Body of pancreas (tissue), 4 donors: ENCODE measurements around the gene CDK17. TPM values are rescaled to one million over a fixed set of nuclear protein-coding genes. Genes with fewer than 3 reads are reported as not detected.

Source experiments
- ATAC-seq: fragments of 150-250 bp; one replicate; pipeline ENCODE4 v1.9.1; 2016
- DNase-seq, 4 donors: peaks; one replicate each; pipeline ENCODE4 v3.0.0-alpha.2; 2019
- H3K27ac ChIP-seq, 4 donors: fragments of 200-600 bp; sonication (generic); 1 replicate in 3 of 4; 2 replicates in 1 of 4; pipeline versions ENCODE4 v1.5.1 to v1.6.1; 2016 to 2019; ENCODE audit warnings: mild to moderate bottlenecking in 1 of 4, mixed read lengths in 1 of 4, moderate library complexity in 1 of 4
- H3K27me3 ChIP-seq, 2 donors: fragments of 200-600 bp; sonication (generic); one replicate each; pipeline ENCODE4 v1.6.0; 2016; ENCODE audit warnings: mild to moderate bottlenecking in 1 of 2
- H3K36me3 ChIP-seq, 2 donors: fragments of 200-600 bp; sonication (generic); replicated peaks in 1 of 2; 2 replicates each; pipeline ENCODE4 v1.5.1; 2016; ENCODE audit warnings: low read depth in 2 of 2; ENCODE audit not compliant: insufficient read depth in 1 of 2
- H3K4me1 ChIP-seq: fragments of 200-600 bp; sonication (generic); one replicate; pipeline ENCODE4 v1.6.0; 2016
- H3K4me3 ChIP-seq, 2 donors: fragments of 200-600 bp; sonication (generic); 1 replicate in 1 of 2; 2 replicates in 1 of 2; pipeline ENCODE4 v1.5.1; 2016 to 2019
- H3K9me3 ChIP-seq, 3 donors: fragments of 200-600 bp; sonication (generic); 1 replicate in 2 of 3; 2 replicates in 1 of 3; pipeline ENCODE4 v1.5.1; 2016
- POLR2A ChIP-seq, 3 donors: fragments of 450-650 bp; IDR thresholded peaks; one replicate each; pipeline ENCODE4 v1.6.1; 2016; ENCODE audit warnings: antibody characterized with exemption in 3 of 3, mild to moderate bottlenecking in 2 of 3
- WGBS, 2 donors: methylation state at CpG; one replicate each; pipeline ENCODE4 v1.1.5; 2017; 5-methylcytosine and 5-hydroxymethylcytosine counted together
- intact Hi-C: fragments of 100-400 bp; cut with DNase I; formaldehyde crosslinking; loops from one replicate; pipeline ENCODE4 v1.15.1; 2023
- total RNA-seq, 2 donors: library from RNA; depleted of rRNA; stranded (reverse); fragments of >200 nt; gene quantifications; one replicate each; pipeline ENCODE4 v1.1.0, GENCODE V29; 2016
- TF ChIP-seq, protein P1 (sequence below), 7 experiments: fragments of 450-650 bp in 4 of 7; fragments of 200-600 bp in 3 of 7; sonication (generic) in 3 of 7; IDR thresholded peaks; one replicate each; pipeline ENCODE4 v1.5.1; 2016 to 2019; ENCODE audit warnings: antibody characterized with exemption in 7 of 7

CDK17 gene
- total RNA-seq, 2 donors from 2014 or later = 17.5 to 29.8 TPM

- DNase-seq (no peak), ATAC-seq (no peak)
- Histone ChIP-seq H3K4me3 (no peak overlapping the region), H3K9me3 (no peaks in the 10 kb centered on the region), H3K4me1 (peaks cover 27% of the 10 kb centered on the region), H3K27ac (no peak overlapping the region), H3K27me3 (no peaks in the 10 kb centered on the region), H3K36me3 (no peaks in the 10 kb centered on the region)
- WGBS, 2 donors = 90 to 91% methylated on average over 3 of the region's 3 CpGs
- intact Hi-C loops = no loop called here
- TF ChIP-seq, protein P1, sequence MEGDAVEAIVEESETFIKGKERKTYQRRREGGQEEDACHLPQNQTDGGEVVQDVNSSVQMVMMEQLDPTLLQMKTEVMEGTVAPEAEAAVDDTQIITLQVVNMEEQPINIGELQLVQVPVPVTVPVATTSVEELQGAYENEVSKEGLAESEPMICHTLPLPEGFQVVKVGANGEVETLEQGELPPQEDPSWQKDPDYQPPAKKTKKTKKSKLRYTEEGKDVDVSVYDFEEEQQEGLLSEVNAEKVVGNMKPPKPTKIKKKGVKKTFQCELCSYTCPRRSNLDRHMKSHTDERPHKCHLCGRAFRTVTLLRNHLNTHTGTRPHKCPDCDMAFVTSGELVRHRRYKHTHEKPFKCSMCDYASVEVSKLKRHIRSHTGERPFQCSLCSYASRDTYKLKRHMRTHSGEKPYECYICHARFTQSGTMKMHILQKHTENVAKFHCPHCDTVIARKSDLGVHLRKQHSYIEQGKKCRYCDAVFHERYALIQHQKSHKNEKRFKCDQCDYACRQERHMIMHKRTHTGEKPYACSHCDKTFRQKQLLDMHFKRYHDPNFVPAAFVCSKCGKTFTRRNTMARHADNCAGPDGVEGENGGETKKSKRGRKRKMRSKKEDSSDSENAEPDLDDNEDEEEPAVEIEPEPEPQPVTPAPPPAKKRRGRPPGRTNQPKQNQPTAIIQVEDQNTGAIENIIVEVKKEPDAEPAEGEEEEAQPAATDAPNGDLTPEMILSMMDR (IDR thresholded peaks at IDR 0.05) = no peak
- no peak for TF ChIP-seq POLR2A (IDR thresholded peaks at IDR 0.05)
Measured at GRCh38 chr12:96364092-96364700, 36.0 kb downstream of the CDK17 start.

DNA sequence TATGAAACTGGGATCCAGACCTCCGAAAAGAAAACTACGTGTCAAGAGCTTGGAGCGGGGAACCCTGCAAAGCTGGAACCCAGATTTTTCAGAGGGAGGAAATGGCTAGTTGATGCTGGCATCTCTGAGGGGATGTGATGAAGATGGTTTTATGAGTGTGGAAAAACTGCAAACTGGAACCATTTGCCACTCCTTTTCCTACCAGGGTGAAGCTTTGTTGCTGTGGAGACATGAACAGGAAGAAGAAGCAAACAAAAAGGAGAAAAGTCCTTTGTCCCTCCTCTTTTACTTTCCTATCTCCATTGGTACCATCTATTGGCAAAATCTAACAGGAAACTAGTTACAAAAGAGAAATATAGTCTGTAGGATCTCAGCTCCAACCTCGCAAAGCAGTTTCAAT is 39.2 kb downstream of the CDK17 start:
- no peaks in the 10 kb centered on the region for H3K27me3 ChIP-seq
- ATAC-seq = no peak
- no peaks in the 10 kb centered on the region for H3K9me3 ChIP-seq
- WGBS, 2 donors = 80 to 84% methylated on average over 4 of the region's 4 CpGs
- intact Hi-C loops = no loop called here
- TF ChIP-seq, protein P1 (IDR thresholded peaks at IDR 0.05) = no peak
- no peak for TF ChIP-seq POLR2A (IDR thresholded peaks at IDR 0.05)
- no peak for DNase-seq
- H3K36me3 ChIP-seq = no peaks in the 10 kb centered on the region
- no peak overlapping the region for H3K4me3 ChIP-seq
- no peak overlapping the region for H3K27ac ChIP-seq
- peaks cover 14% of the 10 kb centered on the region for H3K4me1 ChIP-seq

GRCh38 chr12:96360550-96360949 is 39.7 kb downstream of the CDK17 start:
- H3K27ac ChIP-seq = no peak overlapping the region
- intact Hi-C loops = no loop called here
- H3K4me1 ChIP-seq = peaks cover 13% of the 10 kb centered on the region
- TF ChIP-seq, protein P1 (IDR thresholded peaks at IDR 0.05) = no peak
- no peak for TF ChIP-seq POLR2A (IDR thresholded peaks at IDR 0.05)
- ATAC-seq = no peak
- no peak for DNase-seq
- 56 to 78% methylated on average over 1 of the region's 1 CpG for WGBS, 2 donors
- no peaks in the 10 kb centered on the region for H3K9me3 ChIP-seq
- no peaks in the 10 kb centered on the region for H3K27me3 ChIP-seq
- no peaks in the 10 kb centered on the region for H3K36me3 ChIP-seq
- no peak overlapping the region for H3K4me3 ChIP-seq

- peaks cover 9% of the 10 kb centered on the region for H3K4me1 ChIP-seq
- intact Hi-C loops = no loop called here
- no peaks in the 10 kb centered on the region for H3K27me3 ChIP-seq
- ATAC-seq (no peak), DNase-seq (no peak)
- H3K4me3 ChIP-seq = no peak overlapping the region
- no peak for TF ChIP-seq POLR2A (IDR thresholded peaks at IDR 0.05)
- TF ChIP-seq, protein P1 (IDR thresholded peaks at IDR 0.05) = no peak
- no peaks in the 10 kb centered on the region for H3K9me3 ChIP-seq
- no peaks in the 10 kb centered on the region for H3K36me3 ChIP-seq
- no peak overlapping the region for H3K27ac ChIP-seq
Measured at GRCh38 chr12:96359328-96359727, 40.9 kb downstream of the CDK17 start.

DNA sequence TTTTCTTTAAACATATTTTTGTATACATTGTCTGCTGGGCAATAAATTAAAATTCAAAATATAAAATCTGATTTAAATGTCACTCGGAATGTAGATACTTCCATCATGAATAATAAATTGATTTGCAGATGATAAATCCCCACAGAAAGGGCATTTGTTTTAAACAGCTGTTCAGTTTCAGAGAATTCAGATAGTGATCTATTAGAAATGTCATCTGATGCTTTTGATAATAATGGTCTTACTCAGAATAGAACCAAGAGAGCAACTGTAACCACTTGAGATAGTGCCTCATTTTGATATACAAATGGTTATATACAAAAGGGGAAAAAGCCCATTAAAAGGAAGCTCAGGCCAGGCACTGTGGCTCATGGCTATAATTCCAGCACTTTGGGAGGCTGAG is 43.4 kb downstream of the CDK17 start:
- WGBS, 2 donors = 84 to 94% methylated on average over 1 of the region's 1 CpG
- Histone ChIP-seq H3K27ac (no peak overlapping the region), H3K4me3 (no peak overlapping the region), H3K36me3 (no peaks in the 10 kb centered on the region), H3K4me1 (peaks cover 16% of the 10 kb centered on the region), H3K27me3 (no peaks in the 10 kb centered on the region), H3K9me3 (no peaks in the 10 kb centered on the region)
- TF ChIP-seq POLR2A (IDR thresholded peaks at IDR 0.05) = no peak
- TF ChIP-seq, protein P1 (IDR thresholded peaks at IDR 0.05) = no peak
- intact Hi-C loops = no loop called here
- no peak for DNase-seq
- ATAC-seq = no peak
